ENCODE data around the gene ROBO2.

Gene ROBO2

DNA sequence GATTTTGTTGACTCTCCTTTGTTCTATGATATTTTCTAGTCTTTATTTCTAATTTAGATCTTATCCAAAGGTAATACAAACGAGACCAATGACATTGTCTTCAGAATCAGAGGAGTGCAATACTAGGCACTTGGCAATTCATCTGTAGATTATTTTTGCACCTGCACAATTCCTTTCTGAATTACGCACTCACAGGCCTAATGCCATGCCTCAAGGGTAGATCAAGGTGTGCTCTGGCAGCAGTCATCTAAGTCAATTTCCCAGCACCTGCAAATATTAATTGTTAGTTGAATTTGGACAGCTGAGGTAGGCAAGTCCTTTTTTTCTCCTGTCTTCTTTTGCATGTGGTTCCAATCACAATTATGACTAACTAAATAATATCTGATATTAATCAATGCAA lies 653.2 kb downstream of the ROBO2 start:
- TF ChIP-seq, protein P1, sequence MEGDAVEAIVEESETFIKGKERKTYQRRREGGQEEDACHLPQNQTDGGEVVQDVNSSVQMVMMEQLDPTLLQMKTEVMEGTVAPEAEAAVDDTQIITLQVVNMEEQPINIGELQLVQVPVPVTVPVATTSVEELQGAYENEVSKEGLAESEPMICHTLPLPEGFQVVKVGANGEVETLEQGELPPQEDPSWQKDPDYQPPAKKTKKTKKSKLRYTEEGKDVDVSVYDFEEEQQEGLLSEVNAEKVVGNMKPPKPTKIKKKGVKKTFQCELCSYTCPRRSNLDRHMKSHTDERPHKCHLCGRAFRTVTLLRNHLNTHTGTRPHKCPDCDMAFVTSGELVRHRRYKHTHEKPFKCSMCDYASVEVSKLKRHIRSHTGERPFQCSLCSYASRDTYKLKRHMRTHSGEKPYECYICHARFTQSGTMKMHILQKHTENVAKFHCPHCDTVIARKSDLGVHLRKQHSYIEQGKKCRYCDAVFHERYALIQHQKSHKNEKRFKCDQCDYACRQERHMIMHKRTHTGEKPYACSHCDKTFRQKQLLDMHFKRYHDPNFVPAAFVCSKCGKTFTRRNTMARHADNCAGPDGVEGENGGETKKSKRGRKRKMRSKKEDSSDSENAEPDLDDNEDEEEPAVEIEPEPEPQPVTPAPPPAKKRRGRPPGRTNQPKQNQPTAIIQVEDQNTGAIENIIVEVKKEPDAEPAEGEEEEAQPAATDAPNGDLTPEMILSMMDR (IDR thresholded peaks at IDR 0.05; ENCODE audit: borderline replicate concordance, insufficient read depth, low read depth, low read length) = no peak
- H3K4me3 ChIP-seq (ENCODE audit: low read depth, low read length) = no peak overlapping the region

DNA sequence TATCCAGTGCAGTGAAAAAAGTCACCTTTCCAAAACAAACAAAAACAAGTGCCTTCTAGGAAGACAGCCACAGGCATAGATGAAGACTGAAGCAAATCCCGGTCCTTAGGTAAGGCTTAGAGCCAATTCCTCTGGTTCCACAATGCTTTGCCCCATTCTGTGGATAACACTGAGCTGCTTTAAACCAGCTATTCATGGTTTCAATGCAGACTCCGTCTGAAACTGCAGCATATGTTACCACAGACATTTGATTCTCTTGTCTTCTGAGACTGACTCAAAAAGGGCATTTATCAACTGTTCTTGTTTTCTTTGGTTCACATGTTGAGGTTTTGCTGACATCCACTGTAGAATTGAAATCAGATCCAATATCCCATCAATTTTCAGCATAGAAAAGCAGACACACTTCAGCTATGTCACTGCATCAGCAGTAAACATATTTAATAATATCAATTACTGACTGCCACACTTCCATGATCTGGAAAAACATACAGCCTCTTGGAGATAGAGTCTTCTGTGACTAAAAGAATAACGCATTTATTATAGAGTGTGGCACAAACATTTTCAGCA lies 659.3 kb downstream of the ROBO2 start:
- H3K4me3 ChIP-seq (ENCODE audit: low read depth, low read length) = no peak overlapping the region
- TF ChIP-seq, protein P1 (IDR thresholded peaks at IDR 0.05; ENCODE audit: borderline replicate concordance, insufficient read depth, low read depth, low read length) = no peak

All from GM12875 (cell line).